Activated T-cell treated with anti-CD3 and anti-CD28 coated beads, Interleukin-2, amount 50 U/mL, for 48 hours (primary cell): Measurements from ENCODE around the gene IZUMO1R.
"Not testable (repeated sequence)": the region's sequence is repeated elsewhere in the genome, so short reads cannot be mapped to it uniquely, and the experiment has no call there.

Experiments used
- DNase-seq, 2 experiments: peaks; one replicate each; pipeline ENCODE4 v3.0.0-alpha.2; 2020

Gene IZUMO1R

GRCh38 chr11:94328587-94329080, 24.3 kb downstream of the IZUMO1R start:
- DNase-seq = no peak

GRCh38 chr11:94329501-94329900, 25.1 kb downstream of the IZUMO1R start:
- DNase-seq = no peak

- no peak for DNase-seq
These were observed 26.4 kb downstream of the IZUMO1R start for GRCh38 chr11:94330789-94331188.

GRCh38 chr11:94332814-94333213, 28.4 kb downstream of the IZUMO1R start:
- no peak for DNase-seq

GRCh38 chr11:94336033-94336432, 31.7 kb downstream of the IZUMO1R start:
- DNase-seq = no peak

- no peak for DNase-seq
These were observed 34.3 kb downstream of the IZUMO1R start for GRCh38 chr11:94338651-94339050.

GRCh38 chr11:94342250-94342649, 37.9 kb downstream of the IZUMO1R start:
- DNase-seq = no peak

GRCh38 chr11:94343495-94343894, 39.1 kb downstream of the IZUMO1R start:
- no peak for DNase-seq

GRCh38 chr11:94346311-94346710, 41.9 kb downstream of the IZUMO1R start:
- not testable (repeated sequence) for DNase-seq

- not testable (repeated sequence) for DNase-seq
These were observed 46.6 kb downstream of the IZUMO1R start for GRCh38 chr11:94350850-94351563.
